OCI-LY1 (cell line): ENCODE measurements around the gene STMND1.

Experiments
- H2AFZ ChIP-seq: fragments of 200-600 bp; sonication (generic), shearing (Covaris generic); 2 replicates; pipeline ENCODE4 v1.6.0; 2014; ENCODE audit warnings: antibody characterized with exemption, mild to moderate bottlenecking, low read length
- H3F3A ChIP-seq: fragments of 200-600 bp; sonication (generic), shearing (Covaris generic); 2 replicates; pipeline ENCODE4 v1.6.0; 2014; ENCODE audit warnings: mild to moderate bottlenecking, antibody characterized with exemption, low read length, moderate library complexity; ENCODE audit not compliant: insufficient read depth
- H3K27ac ChIP-seq: fragments of 200-600 bp; sonication (generic); 2 replicates; pipeline ENCODE4 v1.5.1; 2014; ENCODE audit warnings: low read length, mixed run types, mild to moderate bottlenecking, low read depth; ENCODE audit not compliant: poor library complexity, severe bottlenecking
- H3K27me3 ChIP-seq: fragments of 200-600 bp; sonication (generic); 2 replicates; pipeline ENCODE4 v1.6.0; 2014; ENCODE audit warnings: antibody characterized with exemption, mild to moderate bottlenecking, low read length, moderate library complexity; ENCODE audit not compliant: insufficient read depth
- H3K36me3 ChIP-seq: fragments of 200-600 bp; sonication (generic); 2 replicates; pipeline ENCODE4 v1.6.1; 2014; ENCODE audit warnings: mild to moderate bottlenecking, antibody characterized with exemption, low read length, moderate library complexity, mixed read lengths; ENCODE audit not compliant: insufficient read depth
- H3K4me1 ChIP-seq: fragments of 200-600 bp; sonication (generic); 2 replicates; pipeline ENCODE4 v1.5.1; 2014; ENCODE audit warnings: mild to moderate bottlenecking, low read length, moderate library complexity; ENCODE audit not compliant: insufficient read depth, severe bottlenecking
- H3K4me2 ChIP-seq: fragments of 200-600 bp; sonication (generic), shearing (Covaris generic); 2 replicates; pipeline ENCODE4 v1.6.1; 2014; ENCODE audit warnings: low read length
- H3K4me3 ChIP-seq: fragments of 200-600 bp; sonication (generic); 2 replicates; pipeline ENCODE4 v1.5.1; 2014; ENCODE audit warnings: low read length, low read depth, mild to moderate bottlenecking, mixed read lengths; ENCODE audit not compliant: poor library complexity, severe bottlenecking
- H3K79me2 ChIP-seq: fragments of 200-600 bp; shearing (Covaris generic); 2 replicates; pipeline ENCODE4 v1.6.1; 2016; ENCODE audit warnings: mixed run types, low read length, mixed read lengths; ENCODE audit not compliant: insufficient read depth
- H3K9ac ChIP-seq: fragments of 200-600 bp; sonication (generic), shearing (Covaris generic); 2 replicates; pipeline ENCODE4 v1.6.1; 2014; ENCODE audit warnings: mild to moderate bottlenecking, low read length, mixed read lengths
- H3K9me2 ChIP-seq: fragments of 200-600 bp; sonication (generic), shearing (Covaris generic); 2 replicates; pipeline ENCODE4 v1.6.1; 2014; ENCODE audit warnings: low read depth, mild to moderate bottlenecking, low read length, mixed read lengths
- H3K9me3 ChIP-seq: fragments of 200-600 bp; shearing (Covaris generic); 2 replicates; pipeline ENCODE4 v1.6.1; 2014; ENCODE audit warnings: low read length, mixed read lengths
- H4K20me1 ChIP-seq: fragments of 200-600 bp; sonication (generic), shearing (Covaris generic); 2 replicates; pipeline ENCODE4 v1.6.0; 2016; ENCODE audit warnings: mild to moderate bottlenecking, low read length; ENCODE audit not compliant: insufficient read depth
- CTCF ChIP-seq: fragments of 200-600 bp; sonication (generic), shearing (Covaris generic); IDR thresholded peaks from 2 replicates; pipeline ENCODE4 v1.5.1; 2017; ENCODE audit warnings: mild to moderate bottlenecking, antibody characterized with exemption, low read length, moderate library complexity, mixed read lengths
- EZH2 ChIP-seq: fragments of 200-600 bp; sonication (generic), shearing (Covaris generic); IDR thresholded peaks from 2 replicates; pipeline ENCODE4 v1.8.0; 2017; ENCODE audit warnings: borderline replicate concordance, mixed run types, mild to moderate bottlenecking, antibody characterized with exemption, low read length, moderate library complexity, mixed read lengths

Gene STMND1

GRCh38 chr6:17102258-17102870 is 514 bp downstream of the STMND1 start:
- Histone ChIP-seq H3K9me2 (no peaks in the 10 kb centered on the region), H3K4me1 (no peaks in the 10 kb centered on the region), H3K9ac (no peak overlapping the region), H3K4me2 (no peak overlapping the region), H3K4me3 (no peak overlapping the region), H3K27ac (no peak overlapping the region), H3F3A (no peaks in the 10 kb centered on the region), H3K36me3 (no peaks in the 10 kb centered on the region), H3K27me3 (no peaks in the 10 kb centered on the region), H2AFZ (no peak overlapping the region), H3K79me2 (no peaks in the 10 kb centered on the region), H3K9me3 (no peaks in the 10 kb centered on the region), H4K20me1 (no peaks in the 10 kb centered on the region)
- TF ChIP-seq CTCF (no peak), EZH2 (no peak)

- no peaks in the 10 kb centered on the region for H4K20me1 ChIP-seq
- H3K27me3 ChIP-seq = no peaks in the 10 kb centered on the region
- no peaks in the 10 kb centered on the region for H3K79me2 ChIP-seq
- no peak overlapping the region for H3K4me3 ChIP-seq
- no peaks in the 10 kb centered on the region for H3F3A ChIP-seq
- H3K4me1 ChIP-seq = no peaks in the 10 kb centered on the region
- H3K9me2 ChIP-seq = no peaks in the 10 kb centered on the region
- no peak overlapping the region for H3K9ac ChIP-seq
- TF ChIP-seq EZH2 (no peak), CTCF (no peak)
- H3K36me3 ChIP-seq = no peaks in the 10 kb centered on the region
- H2AFZ ChIP-seq = no peak overlapping the region
- H3K9me3 ChIP-seq = no peaks in the 10 kb centered on the region
- no peak overlapping the region for H3K27ac ChIP-seq
- no peak overlapping the region for H3K4me2 ChIP-seq
These were observed 1.9 kb downstream of the STMND1 start for GRCh38 chr6:17103715-17104114.

- TF ChIP-seq EZH2 (no peak), CTCF (no peak)
- Histone ChIP-seq H3K9ac (no peak overlapping the region), H2AFZ (no peak overlapping the region), H3K79me2 (no peaks in the 10 kb centered on the region), H3K4me3 (no peak overlapping the region), H3K27ac (no peak overlapping the region), H3K36me3 (no peaks in the 10 kb centered on the region), H3K9me3 (no peaks in the 10 kb centered on the region), H3K27me3 (no peaks in the 10 kb centered on the region), H4K20me1 (no peaks in the 10 kb centered on the region), H3K4me2 (no peak overlapping the region), H3F3A (no peaks in the 10 kb centered on the region), H3K4me1 (no peaks in the 10 kb centered on the region), H3K9me2 (no peaks in the 10 kb centered on the region)
These were observed 6.0 kb downstream of the STMND1 start for GRCh38 chr6:17107863-17108262.
